H9 (cell line): Measurements from ENCODE around the gene PFKP. TPM values are rescaled to one million over a fixed set of nuclear protein-coding genes. Genes with fewer than 3 reads are reported as not detected.

ENCODE experiments used
- DNase-seq: peaks from one replicate; pipeline ENCODE4 v3.0.0-alpha.2; 2017
- H2AFZ ChIP-seq: one replicate; pipeline ENCODE4 v1.6.1; 2013; ENCODE audit warnings: mild to moderate bottlenecking, low read length, control low read depth, moderate library complexity
- H2AK5ac ChIP-seq: 2 replicates; pipeline ENCODE4 v1.6.1; 2013; ENCODE audit warnings: low read length, control low read depth, mixed read lengths; ENCODE audit not compliant: insufficient read length
- H2BK120ac ChIP-seq: one replicate; pipeline ENCODE4 v1.6.1; 2013; ENCODE audit warnings: low read depth, mild to moderate bottlenecking, low read length, control low read depth, inconsistent platforms; ENCODE audit not compliant: poor library complexity, severe bottlenecking
- H2BK12ac ChIP-seq: 2 replicates; pipeline ENCODE4 v1.6.1; 2013; ENCODE audit warnings: low read length, control low read depth, mixed read lengths, low read depth; ENCODE audit not compliant: insufficient read length
- H2BK15ac ChIP-seq: 2 replicates; pipeline ENCODE4 v1.6.1; 2013; ENCODE audit warnings: low read depth, low read length, control low read depth
- H2BK20ac ChIP-seq: one replicate; pipeline ENCODE4 v1.6.1; 2013; ENCODE audit warnings: low read depth, mild to moderate bottlenecking, low read length, control low read depth, inconsistent platforms; ENCODE audit not compliant: poor library complexity, severe bottlenecking
- H2BK5ac ChIP-seq: 2 replicates; pipeline ENCODE4 v1.6.1; 2013; ENCODE audit warnings: low read length, control low read depth, mixed read lengths; ENCODE audit not compliant: insufficient read length
- H3K14ac ChIP-seq: 2 replicates; pipeline ENCODE4 v1.6.1; 2013; ENCODE audit warnings: low read length, control low read depth; ENCODE audit not compliant: insufficient read depth
- H3K18ac ChIP-seq: 2 replicates; pipeline ENCODE4 v1.6.1; 2013; ENCODE audit warnings: low read depth, mild to moderate bottlenecking, mixed read lengths, low read length, control low read depth; ENCODE audit not compliant: insufficient read length
- H3K23ac ChIP-seq: 2 replicates; pipeline ENCODE4 v1.6.1; 2013; ENCODE audit warnings: low read length, control low read depth, mixed read lengths, low read depth; ENCODE audit not compliant: insufficient read length
- H3K23me2 ChIP-seq: 2 replicates; pipeline ENCODE4 v1.6.1; 2013; ENCODE audit warnings: low read depth, mild to moderate bottlenecking, mixed read lengths, low read length, control low read depth; ENCODE audit not compliant: insufficient read length, poor library complexity, severe bottlenecking
- H3K27ac ChIP-seq: 2 replicates; pipeline ENCODE4 v1.5.1; 2013; ENCODE audit warnings: low read length, control low read depth, mixed read lengths, low read depth; ENCODE audit not compliant: insufficient read length
- H3K27me3 ChIP-seq: 2 replicates; pipeline ENCODE4 v1.6.1; 2013; ENCODE audit warnings: low read length, control low read depth, inconsistent platforms; ENCODE audit not compliant: insufficient read depth
- H3K4ac ChIP-seq: 2 replicates; pipeline ENCODE4 v1.6.1; 2013; ENCODE audit warnings: low read depth, mild to moderate bottlenecking, control low read depth, inconsistent platforms, low read length, moderate library complexity
- H3K4me1 ChIP-seq: 2 replicates; pipeline ENCODE4 v1.6.1; 2013; ENCODE audit warnings: low read length, control low read depth, inconsistent platforms; ENCODE audit not compliant: insufficient read depth
- H3K4me2 ChIP-seq: 2 replicates; pipeline ENCODE4 v1.6.1; 2013; ENCODE audit warnings: low read length, control low read depth, mixed read lengths; ENCODE audit not compliant: insufficient read length, insufficient read depth
- H3K56ac ChIP-seq: 2 replicates; pipeline ENCODE4 v1.6.1; 2013; ENCODE audit warnings: low read depth, mild to moderate bottlenecking, mixed read lengths, low read length, control low read depth; ENCODE audit not compliant: insufficient read length
- H3K79me1 ChIP-seq: 2 replicates; pipeline ENCODE4 v1.6.1; 2013; ENCODE audit warnings: low read depth, mild to moderate bottlenecking, moderate library complexity, low read length, control low read depth, inconsistent platforms; ENCODE audit not compliant: insufficient read depth, poor library complexity, severe bottlenecking
- H3K79me2 ChIP-seq: 2 replicates; pipeline ENCODE4 v1.6.1; 2013; ENCODE audit warnings: low read length, control low read depth, inconsistent platforms; ENCODE audit not compliant: insufficient read depth
- H3K9ac ChIP-seq: 2 replicates; pipeline ENCODE4 v1.6.1; 2013; ENCODE audit warnings: low read length, control low read depth, mixed read lengths; ENCODE audit not compliant: insufficient read length; ENCODE audit errors: extremely low read depth
- H3K9me3 ChIP-seq: one replicate; pipeline ENCODE4 v1.6.1; 2013; ENCODE audit warnings: low read depth, low read length, inconsistent platforms; ENCODE audit not compliant: control insufficient read depth
- H3T11ph ChIP-seq: one replicate; pipeline ENCODE4 v1.6.1; 2013; ENCODE audit warnings: mild to moderate bottlenecking, low read length, control low read depth, inconsistent platforms
- H4K20me1 ChIP-seq: one replicate; pipeline ENCODE4 v1.6.1; 2013; ENCODE audit not compliant: control insufficient read depth, insufficient read length, insufficient read depth
- H4K5ac ChIP-seq: 2 replicates; pipeline ENCODE4 v1.6.1; 2013; ENCODE audit warnings: low read depth, mild to moderate bottlenecking, mixed read lengths, low read length, control low read depth; ENCODE audit not compliant: insufficient read length
- H4K8ac ChIP-seq: replicated peaks from 2 replicates; pipeline ENCODE4 v1.6.1; 2013; ENCODE audit warnings: low read length, control low read depth, mixed read lengths, low read depth; ENCODE audit not compliant: insufficient read length
- H4K91ac ChIP-seq: 2 replicates; pipeline ENCODE4 v1.6.1; 2013; ENCODE audit warnings: low read depth, mild to moderate bottlenecking, moderate library complexity, mixed read lengths, low read length, control low read depth; ENCODE audit not compliant: insufficient read length
- H3K27ac Mint-ChIP-seq, 3 experiments: 2 replicates in 2 of 3; 3 replicates in 1 of 3; pipeline ENCODE4 v1.8.0; 2020 to 2021; ENCODE audit warnings: mixed read lengths in 3 of 3, mild to moderate bottlenecking in 1 of 3, moderate library complexity in 1 of 3
- H3K27me3 Mint-ChIP-seq: 2 replicates; pipeline ENCODE4 v1.8.0; 2021; ENCODE audit warnings: low read depth, mild to moderate bottlenecking, moderate library complexity, mixed read lengths
- H3K36me3 Mint-ChIP-seq, 3 experiments: 2 replicates in 2 of 3; 3 replicates in 1 of 3; pipeline ENCODE4 v1.8.0; 2020 to 2021; ENCODE audit warnings: low read depth in 3 of 3, mixed read lengths in 3 of 3; ENCODE audit not compliant: insufficient read depth in 1 of 3
- H3K4me1 Mint-ChIP-seq, 2 experiments: 2 replicates each; pipeline ENCODE4 v1.8.0; 2020; ENCODE audit warnings: mixed read lengths in 2 of 2
- H3K4me3 Mint-ChIP-seq, 2 experiments: 2 replicates in 1 of 2; 3 replicates in 1 of 2; pipeline ENCODE4 v1.8.0; 2020 to 2021; ENCODE audit warnings: mild to moderate bottlenecking in 2 of 2, mixed read lengths in 2 of 2, moderate library complexity in 1 of 2
- H3K9me3 Mint-ChIP-seq, 2 experiments: 2 replicates in 1 of 2; 3 replicates in 1 of 2; pipeline ENCODE4 v1.8.0; 2020; ENCODE audit warnings: mild to moderate bottlenecking in 2 of 2, mixed read lengths in 2 of 2, moderate library complexity in 1 of 2
- CTCF ChIP-seq: fragments of 200-600 bp; sonication (generic); conservative IDR thresholded peaks from 3 replicates; pipeline ENCODE4 v1.8.0; 2021; ENCODE audit warnings: antibody characterized with exemption, mild to moderate bottlenecking
- WGBS: extraction: QIAGEN DNeasy Blood & Tissue Kit; methylation state at CpG from one replicate; pipeline ENCODE4 v1.1.7; 2013; ENCODE audit warnings: missing lambda C conversion rate, low lambda C conversion rate, mixed read lengths; ENCODE audit not compliant: insufficient read length; ENCODE audit errors: extremely low coverage; 5-methylcytosine and 5-hydroxymethylcytosine counted together
- total RNA-seq: library from RNA; stranded (reverse); gene quantifications from 2 replicates; pipeline ENCODE4 v1.2.1, GENCODE V29; 2021

The PFKP gene
- total RNA-seq, 1 experiment from 2014 or later = 145 TPM

- H3K23ac ChIP-seq = no peak overlapping the region
- H3K79me1 ChIP-seq = peaks cover 2% of the 10 kb centered on the region
- H3K4ac ChIP-seq = no peak overlapping the region; the same call in 1 of the 2 replicates
- no peak overlapping the region for H3T11ph ChIP-seq
- H3K4me1 ChIP-seq = no peaks in the 10 kb centered on the region
- H3K27me3 ChIP-seq = no peaks in the 10 kb centered on the region
- H3K27me3 Mint-ChIP-seq = peaks cover 23% of the 10 kb centered on the region
- H2BK120ac ChIP-seq = no peak overlapping the region
- H4K20me1 ChIP-seq = no peaks in the 10 kb centered on the region
- no peak overlapping the region for H4K5ac ChIP-seq
- no peak overlapping the region for H2BK5ac ChIP-seq
- peaks cover 17% of the 10 kb centered on the region for H3K79me2 ChIP-seq
- H3K36me3 Mint-ChIP-seq = peaks cover 17 to 33% (median 33%) of the 10 kb centered on the region in 3 experiments
- no peak for TF ChIP-seq CTCF
- H4K91ac ChIP-seq = no peak overlapping the region
- WGBS = no CpG with 5 or more reads among the region's 29 CpGs
- H3K9ac ChIP-seq = peak overlapping the region; percentile 34
- H3K27ac Mint-ChIP-seq = peak overlapping the region in 1 of 3 experiments; percentile 67; a peak in 1 of 7 replicates
- H3K9me3 Mint-ChIP-seq = no peaks in the 10 kb centered on the region
- no peak overlapping the region for H2BK20ac ChIP-seq
- DNase-seq = no peak
- H2AFZ ChIP-seq = no peak overlapping the region
- no peak overlapping the region for H2BK12ac ChIP-seq
- no peaks in the 10 kb centered on the region for H3K9me3 ChIP-seq
- H3K4me1 Mint-ChIP-seq = peaks cover 32 to 33% of the 10 kb centered on the region in 2 experiments
- H3K4me2 ChIP-seq = peak overlapping the region; percentile 66
- no peak overlapping the region for H2AK5ac ChIP-seq
- peak overlapping the region; percentile 75; the same call in 1 of the 2 replicates for H3K14ac ChIP-seq
- H3K56ac ChIP-seq = no peak overlapping the region
- H3K23me2 ChIP-seq = peaks cover 6% of the 10 kb centered on the region
- H4K8ac ChIP-seq = no peak overlapping the region
- H3K18ac ChIP-seq = peak overlapping the region; percentile 79
- no peak overlapping the region for H3K27ac ChIP-seq
- H3K4me3 Mint-ChIP-seq = peak overlapping the region; percentile 84 to 88
- H2BK15ac ChIP-seq = no peak overlapping the region
Measured at GRCh38 chr10:3067859-3068179, 471 bp downstream of the PFKP start.
